ENCODE results near the gene KRT78. TPM values are rescaled to one million over a fixed set of nuclear protein-coding genes. Genes with fewer than 3 reads are reported as not detected.
"Not testable (repeated sequence)": the region's sequence is repeated elsewhere in the genome, so short reads cannot be mapped to it uniquely, and the experiment has no call there.

KRT78 gene
- polyA plus RNA-seq, 2 of the 4 experiments (the other 2 are of a cell fraction): 0.09 to 0.12 TPM

DNA sequence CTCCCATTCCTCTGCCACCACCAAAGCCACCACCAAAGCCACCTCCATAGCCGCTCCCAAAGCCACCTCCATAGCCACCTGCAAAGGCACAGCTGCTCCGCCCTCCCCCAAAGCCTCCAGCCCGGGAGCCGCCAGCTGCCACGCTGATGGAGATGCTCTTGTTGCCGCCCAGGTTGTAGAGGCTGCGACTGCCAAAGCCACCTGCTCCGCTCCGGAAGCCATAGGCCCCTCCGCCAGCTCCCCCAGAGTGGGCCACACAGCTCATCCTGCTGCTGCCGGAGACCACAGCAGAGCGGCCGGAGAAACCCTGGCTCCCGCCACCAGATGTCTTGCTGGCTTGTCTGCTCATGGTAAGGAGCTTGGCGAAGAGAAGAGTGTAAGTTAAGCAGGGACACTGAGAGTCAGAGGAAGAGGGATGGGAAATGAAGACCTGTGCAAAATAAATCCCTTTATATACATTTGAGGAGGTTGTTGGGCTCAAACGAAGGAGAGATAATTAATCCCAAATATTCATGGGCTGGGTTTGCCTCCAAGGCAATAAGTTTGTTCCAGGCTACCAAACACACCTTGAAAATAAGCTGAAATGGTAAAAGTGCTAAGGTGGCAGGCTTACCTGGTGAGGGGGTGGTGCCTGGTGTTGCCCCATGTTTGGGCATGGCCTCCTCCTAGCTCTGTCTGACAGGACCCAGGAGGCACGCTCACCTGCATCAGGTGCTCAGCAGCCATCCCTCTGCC, 52.9 kb downstream of the KRT78 start, which contains the start of gene KRT3:
Gene KRT3 (minus strand): TSS at position 424 of the 735 bp plus-strand sequence. CDS start 75 bp downstream, at position 349.
- 91% methylated on average over 12 of the region's 17 CpGs for WGBS (ENCODE audit: missing lambda C conversion rate)
- DNase-seq (ENCODE audit: low read depth in 1 of 2, low spot score in 1 of 2) (no peak), FAIRE-seq (no peak), ATAC-seq (no peak)
- peak within 1 kb of the TSS; percentile 25 to 89; a peak in 4 of 6 replicates for H3K27ac ChIP-seq
- no peak within 1 kb of the TSS for H3K4me3 ChIP-seq
- H3K9me3 ChIP-seq: no peaks in the 10 kb centered on the region
- CTCF ChIA-PET: interaction anchor here (0.6 to 1.7 kb wide), 7 partner anchors 7 to 639 kb away, joined by 3 to 4 read pairs (median 3); no protein-coding TSS in a partner anchor
- POLR2A ChIA-PET: no interaction called here
- H3K4me1 ChIP-seq: peaks cover 47% of the 10 kb centered on the region
- H3K4me2 ChIP-seq: no peak within 1 kb of the TSS
- TF ChIP-seq, protein P1, sequence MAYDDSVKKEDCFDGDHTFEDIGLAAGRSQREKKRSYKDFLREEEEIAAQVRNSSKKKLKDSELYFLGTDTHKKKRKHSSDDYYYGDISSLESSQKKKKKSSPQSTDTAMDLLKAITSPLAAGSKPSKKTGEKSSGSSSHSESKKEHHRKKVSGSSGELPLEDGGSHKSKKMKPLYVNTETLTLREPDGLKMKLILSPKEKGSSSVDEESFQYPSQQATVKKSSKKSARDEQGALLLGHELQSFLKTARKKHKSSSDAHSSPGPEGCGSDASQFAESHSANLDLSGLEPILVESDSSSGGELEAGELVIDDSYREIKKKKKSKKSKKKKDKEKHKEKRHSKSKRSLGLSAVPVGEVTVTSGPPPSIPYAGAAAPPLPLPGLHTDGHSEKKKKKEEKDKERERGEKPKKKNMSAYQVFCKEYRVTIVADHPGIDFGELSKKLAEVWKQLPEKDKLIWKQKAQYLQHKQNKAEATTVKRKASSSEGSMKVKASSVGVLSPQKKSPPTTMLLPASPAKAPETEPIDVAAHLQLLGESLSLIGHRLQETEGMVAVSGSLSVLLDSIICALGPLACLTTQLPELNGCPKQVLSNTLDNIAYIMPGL (CRISPR knock-in tag; IDR thresholded peaks at IDR 0.05; ENCODE audit: borderline replicate concordance): no peak
- TF ChIP-seq USF2 (IDR thresholded peaks at IDR 0.05) (no peak), FOXS1 (CRISPR knock-in tag; IDR thresholded peaks at IDR 0.05) (no peak), GATA3 (IDR thresholded peaks at IDR 0.05; ENCODE audit: borderline replicate concordance) (no peak), ZSCAN20 (CRISPR knock-in tag; IDR thresholded peaks at IDR 0.05) (no peak), TFCP2L1 (CRISPR knock-in tag; IDR thresholded peaks at IDR 0.05) (no peak), NPAS2 (CRISPR knock-in tag; IDR thresholded peaks at IDR 0.05; ENCODE audit: borderline replicate concordance) (no peak), ZNF302 (CRISPR knock-in tag; IDR thresholded peaks at IDR 0.05) (no peak), SREBF2 (IDR thresholded peaks at IDR 0.05) (no peak), CHD2 (IDR thresholded peaks at IDR 0.05; ENCODE audit: low read length, partially characterized antibody) (no peak), BHLHE40 (IDR thresholded peaks at IDR 0.05; ENCODE audit: low read depth, low read length) (no peak), CHD4 (IDR thresholded peaks at IDR 0.05; ENCODE audit: borderline replicate concordance) (no peak)
- TF ChIP-seq, protein P2, sequence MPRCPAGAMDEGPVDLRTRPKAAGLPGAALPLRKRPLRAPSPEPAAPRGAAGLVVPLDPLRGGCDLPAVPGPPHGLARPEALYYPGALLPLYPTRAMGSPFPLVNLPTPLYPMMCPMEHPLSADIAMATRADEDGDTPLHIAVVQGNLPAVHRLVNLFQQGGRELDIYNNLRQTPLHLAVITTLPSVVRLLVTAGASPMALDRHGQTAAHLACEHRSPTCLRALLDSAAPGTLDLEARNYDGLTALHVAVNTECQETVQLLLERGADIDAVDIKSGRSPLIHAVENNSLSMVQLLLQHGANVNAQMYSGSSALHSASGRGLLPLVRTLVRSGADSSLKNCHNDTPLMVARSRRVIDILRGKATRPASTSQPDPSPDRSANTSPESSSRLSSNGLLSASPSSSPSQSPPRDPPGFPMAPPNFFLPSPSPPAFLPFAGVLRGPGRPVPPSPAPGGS (IDR thresholded peaks at IDR 0.05): no peak
- TF ChIP-seq, protein P3, sequence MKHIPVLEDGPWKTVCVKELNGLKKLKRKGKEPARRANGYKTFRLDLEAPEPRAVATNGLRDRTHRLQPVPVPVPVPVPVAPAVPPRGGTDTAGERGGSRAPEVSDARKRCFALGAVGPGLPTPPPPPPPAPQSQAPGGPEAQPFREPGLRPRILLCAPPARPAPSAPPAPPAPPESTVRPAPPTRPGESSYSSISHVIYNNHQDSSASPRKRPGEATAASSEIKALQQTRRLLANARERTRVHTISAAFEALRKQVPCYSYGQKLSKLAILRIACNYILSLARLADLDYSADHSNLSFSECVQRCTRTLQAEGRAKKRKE (CRISPR knock-in tag; IDR thresholded peaks at IDR 0.05; ENCODE audit: low read depth): no peak
- TF ChIP-seq, protein P4, sequence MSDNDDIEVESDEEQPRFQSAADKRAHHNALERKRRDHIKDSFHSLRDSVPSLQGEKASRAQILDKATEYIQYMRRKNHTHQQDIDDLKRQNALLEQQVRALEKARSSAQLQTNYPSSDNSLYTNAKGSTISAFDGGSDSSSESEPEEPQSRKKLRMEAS (IDR thresholded peaks at IDR 0.05): no peak

GRCh38 chr12:52795332-52795674, 53.5 kb downstream of the KRT78 start:
- H3K9me3 ChIP-seq; ATAC-seq; H3K4me2 ChIP-seq; DNase-seq (ENCODE audit: low read depth in 1 of 2, low spot score in 1 of 2); H3K27ac ChIP-seq; POLR2A ChIA-PET; FAIRE-seq; H3K4me3 ChIP-seq: not testable (repeated sequence)
- WGBS (ENCODE audit: missing lambda C conversion rate): 92% methylated on average over 2 of the region's 2 CpGs
- CTCF ChIA-PET: interaction anchor here (0.9 to 1.7 kb wide), 4 partner anchors 12 to 423 kb away, joined by 3 to 4 read pairs (median 4); no protein-coding TSS in a partner anchor
- H3K4me1 ChIP-seq: peaks cover 43% of the 10 kb centered on the region

Data from A549 (cell line).